Midbrain (tissue), 1 donor: ENCODE measurements around the gene PQBP1.

Experiments
- DNase-seq: peaks from one replicate; lab custom pipeline; 2025; lab: John Stamatoyannopoulos, UW

Gene PQBP1

DNA sequence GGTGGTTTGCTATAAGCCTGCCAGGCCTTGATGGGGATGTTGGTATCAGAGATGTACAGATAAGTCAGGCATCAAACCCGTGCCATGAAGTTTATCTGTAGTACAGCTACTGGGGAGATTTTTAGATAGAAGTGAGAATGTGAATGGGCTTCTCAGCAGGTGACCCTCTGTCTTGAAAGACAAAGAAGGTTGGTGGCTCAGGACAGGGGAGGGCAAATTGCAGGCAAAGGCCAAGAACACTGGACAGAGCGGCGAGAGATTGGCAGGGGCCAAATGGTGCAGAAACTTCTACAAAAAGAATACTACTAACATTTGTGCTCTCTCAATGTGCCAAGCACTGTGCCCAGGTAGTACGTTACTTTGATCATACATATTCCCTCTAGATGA, 23.0 kb downstream of the PQBP1 start:
- DNase-seq, result no peak

DNA sequence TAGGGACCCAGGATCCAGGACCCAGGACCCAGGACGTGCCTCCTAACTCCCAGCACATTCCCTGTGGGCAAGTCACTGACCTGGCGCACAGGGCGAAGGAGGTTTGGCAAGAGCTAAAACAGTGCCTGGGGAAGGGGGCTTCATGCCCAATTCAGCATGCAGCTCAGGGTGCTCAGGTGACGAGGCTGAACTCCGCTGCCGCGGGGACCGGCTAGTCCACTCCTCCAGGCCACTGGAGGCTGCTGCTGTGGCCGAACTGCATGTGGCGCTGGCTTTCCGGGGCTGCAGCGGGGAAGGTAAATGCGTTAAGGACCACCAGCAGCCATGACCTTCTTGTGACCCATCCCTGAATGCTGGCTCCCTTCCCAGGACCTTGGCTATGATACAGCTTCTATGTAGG, 26.0 kb downstream of the PQBP1 start:
- DNase-seq, result no peak

DNA sequence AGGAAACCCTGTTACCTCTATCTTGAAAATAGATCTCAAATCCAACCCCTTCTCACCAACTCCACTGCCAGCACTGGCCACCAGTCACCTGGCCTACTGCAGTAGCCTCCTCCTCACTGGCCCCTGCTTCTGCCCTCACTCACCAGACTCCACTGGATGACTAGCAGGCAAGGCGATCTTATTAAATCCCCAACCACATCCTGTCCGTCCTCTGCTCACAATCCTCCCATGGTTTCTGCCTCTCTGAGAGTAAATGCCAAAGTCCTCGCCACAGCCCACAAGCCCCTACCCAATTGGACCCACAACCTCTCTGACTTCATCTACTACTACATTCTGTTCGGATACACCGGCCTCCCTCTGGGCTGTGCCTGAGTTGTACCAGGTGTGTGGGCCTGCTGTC, 26.5 kb downstream of the PQBP1 start:
- DNase-seq, result no peak

DNA sequence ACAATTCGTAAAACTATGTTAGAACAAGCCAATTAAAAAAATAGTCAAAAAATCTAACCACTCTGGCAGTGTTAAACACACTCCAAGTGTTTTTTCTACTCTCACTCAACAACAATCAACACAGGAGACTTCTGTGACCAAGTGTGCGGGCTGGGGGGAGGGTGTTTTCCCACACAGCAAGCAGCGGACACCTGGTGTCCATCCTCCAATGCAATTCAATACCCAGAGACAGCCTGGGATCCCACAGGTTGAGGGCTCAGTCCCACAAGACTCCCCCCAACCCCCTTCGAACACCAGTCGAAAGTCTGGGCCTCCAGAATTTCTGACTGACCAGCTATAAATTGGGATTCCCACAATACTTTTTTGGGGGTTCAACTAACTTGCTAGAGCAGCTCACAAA, 29.4 kb downstream of the PQBP1 start:
- no peak for DNase-seq

DNA sequence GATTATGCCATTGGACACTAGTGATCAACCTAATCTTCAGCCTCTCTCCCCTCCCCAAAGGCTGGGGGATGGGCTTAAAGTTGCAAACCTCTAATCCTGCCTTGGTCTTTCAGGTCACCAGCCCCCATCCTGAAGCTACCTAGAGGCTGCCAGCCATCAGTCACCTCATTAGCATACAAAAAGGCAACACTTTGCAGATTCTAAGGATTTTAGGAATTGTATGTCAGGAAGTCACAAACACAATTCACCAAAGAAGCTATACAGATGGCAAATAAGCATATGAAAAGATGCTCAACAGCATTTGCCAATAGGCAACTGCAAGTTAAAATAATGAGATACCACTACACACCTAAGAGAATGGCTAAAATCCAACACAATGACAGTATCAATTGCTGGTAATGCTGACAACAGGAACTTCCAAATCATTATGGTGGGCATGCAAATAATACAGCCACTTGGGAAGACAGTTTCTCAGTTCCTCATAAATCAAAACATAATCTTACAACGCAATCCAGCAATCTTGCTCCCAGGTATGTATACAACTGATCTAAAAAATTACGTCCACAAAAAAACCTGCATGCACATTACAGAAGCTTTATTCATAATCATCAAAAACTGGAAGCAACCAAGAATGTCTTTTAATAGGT, 30.1 kb downstream of the PQBP1 start:
- DNase-seq, result no peak

DNA sequence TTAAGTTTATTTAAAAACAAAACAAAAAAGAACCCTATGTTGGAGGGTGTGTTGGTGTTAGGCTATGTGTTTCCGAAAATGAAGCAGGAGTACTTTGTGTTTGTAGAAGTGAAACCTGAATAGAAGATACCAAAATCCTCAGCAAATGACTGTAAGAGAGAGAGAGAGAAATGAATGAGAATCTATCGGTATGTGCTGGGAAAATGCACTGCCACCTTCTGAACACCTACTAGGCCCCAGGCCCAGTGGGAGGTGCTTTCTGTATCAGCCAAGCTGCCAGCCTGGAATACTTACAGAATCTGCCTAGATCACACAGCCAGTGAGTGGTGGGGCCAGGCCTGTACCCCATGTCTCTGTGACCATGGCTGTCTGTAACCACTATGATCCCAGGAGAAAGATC, 36.0 kb downstream of the PQBP1 start:
- DNase-seq, result no peak

DNA sequence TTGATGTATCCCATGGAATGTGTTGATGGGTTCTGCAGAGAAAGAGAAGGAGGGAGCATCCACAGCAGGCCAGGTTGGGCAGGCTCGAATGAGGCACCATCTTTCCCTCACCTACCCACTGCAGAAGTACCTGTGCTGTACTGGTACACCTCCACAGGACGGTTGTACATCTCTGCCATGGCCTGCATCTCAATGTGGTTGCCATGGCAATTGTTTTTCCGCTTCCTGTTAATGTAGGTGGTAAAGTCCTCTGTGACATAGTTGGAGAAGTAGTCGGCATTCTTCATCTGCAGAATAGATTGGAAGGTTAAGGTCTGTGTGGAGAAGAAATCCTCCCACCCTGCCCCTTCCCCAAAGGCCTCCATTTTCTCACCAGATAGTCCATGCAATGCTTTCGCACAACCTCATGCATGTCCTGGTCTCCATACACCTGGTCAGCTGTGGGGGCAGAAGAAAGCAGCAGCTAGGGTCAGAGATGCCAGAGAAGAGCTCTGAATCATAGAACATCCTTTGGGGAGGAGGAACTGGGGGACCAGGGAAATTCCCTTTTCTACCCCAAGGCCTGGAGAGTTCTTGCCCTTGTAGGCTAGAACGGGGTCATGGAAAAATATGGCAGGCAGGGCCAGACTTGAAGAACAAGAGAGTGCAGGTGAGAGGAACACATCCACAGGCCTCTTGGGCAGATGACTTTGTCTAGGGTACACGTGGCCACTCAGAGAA, 37.0 kb downstream of the PQBP1 start:
- no peak for DNase-seq

DNA sequence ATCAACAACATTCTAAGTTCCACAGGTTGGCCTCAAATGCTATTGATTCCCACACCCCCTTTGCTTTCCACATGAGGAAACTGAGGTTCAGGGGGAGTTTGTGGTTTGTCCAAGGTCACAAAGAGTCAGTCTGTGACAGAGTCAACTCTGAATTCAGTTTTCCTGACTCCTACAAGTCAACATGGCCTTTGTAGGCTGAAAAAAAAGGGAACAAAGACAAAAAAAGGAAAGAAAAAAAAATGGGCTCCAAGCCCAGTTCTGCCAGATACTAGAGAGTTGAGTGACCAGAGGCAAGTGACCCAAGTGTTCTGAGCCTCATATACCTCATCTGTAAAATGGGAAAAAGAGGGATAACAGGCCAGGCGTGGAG, 37.6 kb downstream of the PQBP1 start:
- no peak for DNase-seq

DNA sequence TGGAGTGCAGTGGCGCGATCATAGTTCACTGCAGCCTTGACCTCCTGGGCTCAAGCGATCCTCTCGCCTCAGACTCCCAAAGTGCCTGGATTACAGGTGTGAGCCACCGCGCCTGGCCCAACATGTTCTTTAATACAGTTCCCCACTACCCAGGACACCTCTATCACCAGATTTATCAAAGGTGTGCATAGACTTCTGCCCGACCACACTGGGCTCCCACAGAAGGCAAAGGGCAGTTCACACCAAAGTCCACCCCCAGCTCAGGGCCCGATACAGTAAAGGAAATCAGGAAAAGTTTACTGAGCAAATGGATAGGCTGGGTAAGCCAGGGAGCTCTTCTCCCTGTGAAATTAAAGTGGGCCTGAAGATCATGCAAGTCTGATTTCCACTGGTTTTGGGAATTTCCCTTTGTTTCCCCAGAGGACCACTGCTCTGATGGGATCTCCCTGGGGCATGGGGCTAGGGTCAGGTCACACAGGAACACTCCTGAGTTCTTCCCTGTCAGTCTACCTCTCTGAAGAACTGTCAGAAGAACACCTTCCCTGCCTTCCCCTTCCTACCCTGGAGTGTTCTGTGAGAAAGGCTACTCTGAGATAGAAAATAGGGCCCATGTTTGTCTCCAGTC, 38.8 kb downstream of the PQBP1 start:
- DNase-seq, result no peak

DNA sequence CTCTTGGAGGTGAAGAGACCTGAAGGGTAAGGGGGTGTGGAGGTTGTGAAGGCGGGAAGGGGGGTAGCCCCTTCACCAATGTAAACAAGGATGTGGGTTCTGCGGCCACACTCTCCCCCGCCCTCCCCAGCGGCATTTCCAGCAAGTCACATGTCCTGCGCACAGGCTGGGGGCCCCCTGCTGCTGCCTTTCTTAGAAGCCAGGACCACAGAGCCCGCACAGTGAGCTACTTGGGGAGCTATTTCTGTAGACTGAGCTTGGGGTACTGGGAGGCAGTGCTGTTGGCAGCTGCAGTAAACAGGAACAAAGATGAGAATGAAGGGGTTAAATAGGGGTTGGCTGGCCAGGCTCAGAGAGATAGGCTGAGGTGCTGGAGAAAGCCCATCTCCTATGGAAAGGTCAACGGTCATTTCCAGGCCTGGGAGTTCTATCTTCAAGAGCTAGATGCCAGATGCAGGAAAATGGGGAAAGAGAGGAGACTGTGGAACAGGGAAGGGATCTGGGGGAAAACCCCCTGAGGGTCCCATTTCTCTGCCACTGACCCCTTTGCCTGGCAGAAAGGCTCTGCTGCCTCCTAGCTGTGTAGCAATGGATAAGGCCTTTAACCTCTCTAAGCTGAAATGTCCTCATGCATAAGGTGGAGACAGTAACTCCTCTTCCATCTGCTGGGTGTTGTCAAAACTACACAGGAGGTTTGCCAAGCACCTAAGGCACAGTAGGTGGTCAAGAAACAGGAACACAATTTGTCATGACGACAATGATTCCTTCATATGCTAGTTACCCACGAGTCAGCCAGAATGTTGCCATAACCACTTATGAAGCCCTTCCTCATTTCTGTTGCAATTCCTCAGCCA, 39.6 kb downstream of the PQBP1 start:
- no peak for DNase-seq

DNA sequence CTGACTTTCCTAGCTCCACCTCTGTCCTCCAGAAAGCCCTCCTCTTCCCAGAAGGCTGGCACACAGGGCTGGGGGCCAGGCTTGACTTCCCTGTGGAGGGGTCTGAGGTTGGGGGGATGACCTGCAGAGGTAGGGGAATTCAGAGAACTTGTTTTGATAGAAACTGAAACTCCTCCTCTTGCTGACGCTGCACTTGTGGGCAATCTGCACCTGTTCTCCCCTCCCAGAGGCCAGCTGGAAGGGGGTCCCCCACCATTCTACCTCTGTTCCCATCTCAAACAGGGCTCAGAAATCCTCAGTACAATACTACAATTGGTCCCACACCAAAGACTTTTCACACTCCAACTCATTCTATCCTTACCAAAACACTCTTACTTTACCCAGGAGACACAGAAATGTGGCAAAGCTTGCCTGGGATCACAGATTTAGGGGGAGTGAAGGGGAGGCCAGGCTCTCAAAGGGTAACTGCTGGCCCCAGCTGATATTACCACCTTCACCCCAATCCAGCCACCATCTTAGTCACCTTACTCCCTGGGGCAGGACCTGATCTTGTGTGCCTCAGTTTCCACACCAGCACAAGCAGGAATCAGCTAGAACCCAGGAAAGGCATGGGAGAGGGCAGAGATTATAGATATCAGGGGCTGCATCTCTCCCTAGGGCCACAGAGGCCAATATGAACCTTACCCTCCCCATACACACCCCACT, 41.1 kb downstream of the PQBP1 start:
- no peak for DNase-seq

DNA sequence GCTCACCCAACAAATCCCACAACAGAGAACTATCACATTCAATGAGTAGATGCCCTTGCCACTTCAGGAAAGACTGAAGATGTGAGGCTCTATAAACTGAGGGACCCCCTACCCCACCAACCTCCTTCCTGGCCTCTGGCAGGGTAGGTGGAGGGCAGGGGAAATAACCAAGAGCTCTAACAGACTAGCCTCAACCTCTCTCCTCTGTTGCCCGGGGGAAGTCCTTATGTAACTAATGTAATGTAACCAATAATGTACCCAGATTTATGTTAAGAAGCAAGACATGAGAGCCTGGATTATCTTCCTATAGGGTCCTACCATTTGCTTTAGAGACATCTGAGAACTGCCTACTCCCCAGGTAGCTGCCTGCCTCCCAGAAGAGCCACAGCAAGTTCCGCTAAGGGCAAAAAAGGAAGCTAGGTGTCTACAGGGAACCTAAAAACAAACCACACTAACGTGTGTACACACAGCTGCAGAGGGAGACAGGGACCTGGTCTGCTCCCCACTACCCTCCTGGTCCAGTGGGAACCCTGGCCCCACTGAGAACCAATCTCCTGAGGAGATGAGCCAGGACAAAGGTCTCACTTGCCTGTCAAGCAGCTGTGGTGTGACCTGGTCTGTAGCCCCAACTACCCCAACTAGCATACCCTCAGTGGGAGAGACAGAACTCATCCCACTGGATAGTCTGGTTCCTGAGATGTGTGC, 41.9 kb downstream of the PQBP1 start:
- DNase-seq, result no peak

DNA sequence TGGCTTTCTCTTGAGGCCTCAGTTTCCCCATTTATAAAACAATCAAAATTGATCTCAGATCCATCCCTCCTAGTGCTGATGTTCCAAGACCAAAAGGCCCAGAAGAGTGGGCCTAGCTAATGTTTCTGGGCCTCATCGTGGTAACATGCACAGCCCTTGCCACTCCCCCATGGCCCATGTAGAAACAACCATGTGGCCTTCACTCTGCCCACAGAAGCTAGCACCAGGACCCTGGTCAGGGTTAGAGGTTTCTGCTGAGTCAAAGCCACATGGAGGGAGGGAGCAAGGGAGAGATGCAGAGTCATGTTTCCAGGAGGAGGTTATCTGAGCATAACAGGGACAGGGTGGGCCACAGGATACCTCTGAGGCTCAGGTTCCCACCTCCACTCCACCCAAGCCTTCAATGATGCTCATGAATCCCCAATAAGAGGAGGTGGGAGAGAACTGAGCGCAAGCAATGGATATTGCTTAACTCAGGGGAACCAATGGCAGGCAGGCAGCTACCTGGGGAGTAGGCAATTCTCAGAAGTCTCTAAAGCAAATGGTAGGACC, 42.8 kb downstream of the PQBP1 start:
- no peak for DNase-seq

DNA sequence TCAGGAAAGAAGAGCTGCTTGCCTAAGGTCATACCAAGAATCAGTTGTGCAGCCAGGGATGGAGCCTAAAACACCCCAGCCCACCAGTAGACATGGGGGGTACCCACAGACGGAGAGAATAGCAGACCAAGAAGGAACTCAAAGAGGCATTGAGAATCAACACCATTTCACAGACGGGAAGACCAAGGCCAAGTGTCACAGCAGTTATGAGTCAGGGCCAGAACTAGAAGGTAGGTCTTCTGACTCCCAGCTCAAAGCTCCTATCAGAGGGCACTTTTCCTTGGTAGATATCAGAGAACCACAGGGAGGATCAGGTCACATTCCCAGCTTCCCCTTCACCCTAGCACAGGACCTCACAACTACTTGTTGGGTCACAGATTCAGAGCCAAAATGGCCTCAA, 45.2 kb downstream of the PQBP1 start:
- no peak for DNase-seq

DNA sequence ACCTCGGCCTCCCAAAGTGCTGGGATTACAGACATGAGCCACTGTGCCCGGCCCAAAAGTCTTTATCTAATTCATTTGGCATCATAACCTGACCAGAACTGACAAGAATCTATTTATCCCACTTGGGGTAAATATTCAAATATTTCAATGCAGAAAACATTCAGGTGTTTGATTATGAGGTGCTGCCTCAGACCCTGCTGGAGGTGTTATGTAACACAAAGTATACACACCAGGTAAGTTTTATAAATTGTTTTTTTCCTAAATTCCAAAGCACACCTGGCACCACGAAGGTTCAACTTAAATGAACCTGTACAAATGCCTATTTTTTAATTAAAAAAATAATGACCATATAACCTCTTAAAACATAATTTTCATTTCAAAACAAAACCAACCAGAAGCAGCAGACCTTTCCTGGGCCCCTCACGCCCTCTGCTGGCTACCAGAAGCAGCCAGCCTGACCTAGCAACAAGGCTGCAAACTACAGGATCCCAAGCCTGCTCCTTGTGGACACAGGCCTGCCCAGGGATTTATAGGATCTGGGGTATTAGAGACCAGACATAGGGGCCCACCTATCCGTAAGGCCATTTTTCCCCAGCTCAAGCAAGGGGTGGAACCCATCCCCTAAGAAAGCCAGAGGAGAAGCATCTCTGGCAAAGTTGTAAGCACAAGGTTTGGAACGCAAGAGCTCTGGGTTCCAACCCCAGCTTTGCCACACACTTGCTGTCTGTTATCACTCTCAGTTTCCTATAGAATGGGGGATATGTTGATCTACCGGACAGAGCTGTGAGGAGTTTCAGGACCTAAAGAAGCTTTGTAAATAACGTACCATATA, 48.0 kb downstream of the PQBP1 start:
- peak; percentile 16 for DNase-seq

DNA sequence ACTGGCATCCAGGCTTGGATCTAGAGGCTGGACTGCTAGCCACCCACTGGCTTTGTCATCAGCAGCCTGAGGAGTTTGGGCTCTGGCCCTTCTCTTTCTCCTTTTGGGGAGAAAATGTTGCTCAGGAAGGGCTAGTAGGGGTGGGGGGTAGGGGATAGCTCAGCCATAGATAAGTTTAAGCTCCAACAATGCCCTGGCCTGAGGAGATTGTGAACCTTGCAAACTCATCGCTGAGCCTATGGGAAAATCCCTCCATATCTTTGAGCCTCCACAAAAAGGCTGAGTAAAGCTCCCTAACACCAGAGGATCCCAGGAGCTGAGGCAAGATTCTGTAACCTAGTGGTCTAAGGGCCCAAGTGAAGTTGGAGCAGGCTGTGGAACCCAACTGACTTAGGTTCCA, 50.9 kb downstream of the PQBP1 start:
- DNase-seq, result no peak
